Neuron (in vitro differentiated cells): ENCODE data around the gene HOXA1.

Experiments
- H2AFZ ChIP-seq: one replicate; pipeline ENCODE4 v1.6.1; 2013; ENCODE audit warnings: low read depth, mild to moderate bottlenecking, inconsistent platforms, low read length, moderate library complexity
- H3K27me3 ChIP-seq: one replicate; pipeline ENCODE4 v1.6.1; 2013; ENCODE audit warnings: low read length; ENCODE audit not compliant: insufficient read depth
- H3K36me3 ChIP-seq: one replicate; pipeline ENCODE4 v1.6.1; 2013; ENCODE audit warnings: low read length; ENCODE audit not compliant: insufficient read depth
- H3K4me1 ChIP-seq: one replicate; pipeline ENCODE4 v1.6.1; 2013; ENCODE audit warnings: low read length; ENCODE audit not compliant: insufficient read depth
- H3K4me3 ChIP-seq: 2 replicates; pipeline ENCODE4 v1.5.1; 2013; ENCODE audit warnings: mild to moderate bottlenecking, low read length, moderate library complexity
- H3K9me3 ChIP-seq: one replicate; pipeline ENCODE4 v1.6.1; 2013; ENCODE audit warnings: low read length

Gene HOXA1

DNA sequence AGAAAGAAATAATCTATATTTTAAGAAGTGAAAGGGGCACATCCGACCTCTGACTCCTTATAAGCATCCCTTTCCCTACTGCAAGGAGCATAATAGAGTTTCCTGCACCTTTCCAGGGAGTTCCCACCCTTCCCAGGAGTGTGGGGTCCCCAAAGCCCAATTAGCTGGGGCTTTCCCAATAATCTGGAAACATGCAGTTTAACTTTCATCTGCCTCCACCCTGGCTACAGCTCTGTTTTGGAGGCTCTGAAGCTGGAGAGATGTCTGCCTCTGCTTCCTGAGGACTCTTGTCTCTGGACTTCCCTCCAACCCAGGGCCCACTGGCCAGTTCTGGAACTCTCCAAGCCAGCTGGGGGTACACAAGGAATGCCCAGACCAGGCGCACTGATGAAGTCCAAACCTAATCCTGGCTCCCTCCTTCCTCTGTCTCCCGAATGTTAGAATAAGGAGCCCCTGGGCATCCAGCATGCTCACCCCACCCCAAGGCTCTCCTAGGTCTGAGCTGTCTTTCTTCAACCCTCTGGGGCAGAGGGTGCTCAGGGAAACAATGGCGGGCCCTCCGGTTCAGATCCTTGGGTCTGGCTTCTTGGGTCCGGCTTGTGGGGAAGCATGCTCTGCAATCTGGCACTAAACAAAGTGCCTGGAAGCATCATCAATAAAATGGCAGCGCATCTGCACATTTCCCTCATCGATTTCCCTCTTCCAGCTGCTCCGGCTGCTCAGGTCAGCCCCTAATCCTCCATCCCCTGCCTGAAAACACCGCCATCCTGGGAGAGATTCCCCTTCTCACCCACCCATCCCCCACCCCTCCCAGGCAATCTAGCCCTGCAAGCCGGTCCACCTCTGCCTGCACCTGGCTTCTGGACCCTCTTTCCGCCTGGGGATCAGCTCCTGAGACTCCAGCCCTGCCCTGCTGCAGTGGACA lies 21.4 kb upstream of the HOXA1 start:
- H3K36me3 ChIP-seq: no peaks in the 10 kb centered on the region
- H3K4me3 ChIP-seq: no peak overlapping the region
- H2AFZ ChIP-seq: no peak overlapping the region
- H3K9me3 ChIP-seq: no peaks in the 10 kb centered on the region
- peaks cover 92% of the 10 kb centered on the region for H3K27me3 ChIP-seq
- no peaks in the 10 kb centered on the region for H3K4me1 ChIP-seq

- Histone ChIP-seq H2AFZ (no peak overlapping the region), H3K36me3 (no peaks in the 10 kb centered on the region), H3K27me3 (peaks cover 92% of the 10 kb centered on the region), H3K4me3 (no peak overlapping the region), H3K9me3 (no peaks in the 10 kb centered on the region), H3K4me1 (no peaks in the 10 kb centered on the region)
Observed at GRCh38 chr7:27116031-27116961, 20.5 kb upstream of the HOXA1 start.

DNA sequence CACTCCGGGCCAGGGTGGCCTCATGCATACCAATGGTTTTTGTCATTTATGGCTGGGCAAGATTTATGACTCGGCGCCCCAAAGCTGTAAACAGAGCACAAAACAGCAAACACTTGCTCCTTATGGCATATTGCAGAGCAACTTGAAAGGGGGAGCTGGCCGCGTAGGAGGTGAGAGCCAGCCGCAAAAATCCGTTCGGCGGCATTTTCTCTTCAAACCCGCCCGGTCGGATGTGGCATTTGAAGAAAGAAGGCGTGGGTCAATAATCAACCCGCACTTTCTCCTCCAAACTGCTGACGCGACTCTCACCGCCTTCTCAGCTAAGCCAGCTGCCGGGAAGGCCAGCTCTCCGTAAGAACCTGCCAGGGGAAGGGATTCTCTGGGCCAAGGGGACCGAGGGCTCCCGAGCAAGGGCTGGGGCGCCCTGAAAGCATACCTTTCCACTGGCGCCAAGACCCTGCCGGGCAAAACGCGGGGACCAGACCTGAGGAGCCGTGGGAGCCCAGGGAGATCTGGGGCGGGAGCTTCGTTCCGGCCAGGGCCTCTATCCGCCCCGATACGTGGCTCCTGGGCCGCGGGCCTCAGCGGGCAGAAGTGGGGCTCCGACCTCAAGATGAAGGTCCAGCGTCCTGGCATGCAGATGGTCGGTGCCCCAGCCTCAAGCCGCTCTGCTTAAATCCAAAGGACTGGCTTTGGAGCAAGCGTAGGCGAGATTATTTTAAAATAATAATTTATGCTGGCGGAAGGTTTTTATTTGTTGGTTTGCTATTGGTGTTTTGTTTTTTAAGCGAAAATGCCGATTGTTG lies 19.6 kb upstream of the HOXA1 start:
- no peak overlapping the region for H2AFZ ChIP-seq
- H3K9me3 ChIP-seq: peaks cover 2% of the 10 kb centered on the region
- H3K27me3 ChIP-seq: peaks cover 92% of the 10 kb centered on the region
- H3K36me3 ChIP-seq: no peaks in the 10 kb centered on the region
- no peak overlapping the region for H3K4me3 ChIP-seq
- no peaks in the 10 kb centered on the region for H3K4me1 ChIP-seq

DNA sequence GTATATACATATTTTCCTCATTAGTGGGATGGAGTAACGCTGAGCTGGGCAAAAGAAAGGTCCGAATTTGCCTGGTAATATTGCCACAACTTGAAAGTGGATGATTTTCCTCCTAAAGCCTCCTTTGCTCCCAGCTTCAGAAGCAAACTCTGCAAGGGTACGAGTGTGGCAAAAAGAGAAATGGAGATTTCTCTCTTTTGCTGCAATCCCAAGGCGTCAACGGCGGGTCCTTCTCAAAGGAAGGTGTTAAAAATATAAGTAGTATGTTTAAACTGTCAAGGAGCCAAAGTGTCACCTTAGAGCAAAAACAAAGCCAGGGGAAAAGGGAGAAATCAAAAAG lies 19.1 kb upstream of the HOXA1 start:
- no peak overlapping the region for H3K4me3 ChIP-seq

DNA sequence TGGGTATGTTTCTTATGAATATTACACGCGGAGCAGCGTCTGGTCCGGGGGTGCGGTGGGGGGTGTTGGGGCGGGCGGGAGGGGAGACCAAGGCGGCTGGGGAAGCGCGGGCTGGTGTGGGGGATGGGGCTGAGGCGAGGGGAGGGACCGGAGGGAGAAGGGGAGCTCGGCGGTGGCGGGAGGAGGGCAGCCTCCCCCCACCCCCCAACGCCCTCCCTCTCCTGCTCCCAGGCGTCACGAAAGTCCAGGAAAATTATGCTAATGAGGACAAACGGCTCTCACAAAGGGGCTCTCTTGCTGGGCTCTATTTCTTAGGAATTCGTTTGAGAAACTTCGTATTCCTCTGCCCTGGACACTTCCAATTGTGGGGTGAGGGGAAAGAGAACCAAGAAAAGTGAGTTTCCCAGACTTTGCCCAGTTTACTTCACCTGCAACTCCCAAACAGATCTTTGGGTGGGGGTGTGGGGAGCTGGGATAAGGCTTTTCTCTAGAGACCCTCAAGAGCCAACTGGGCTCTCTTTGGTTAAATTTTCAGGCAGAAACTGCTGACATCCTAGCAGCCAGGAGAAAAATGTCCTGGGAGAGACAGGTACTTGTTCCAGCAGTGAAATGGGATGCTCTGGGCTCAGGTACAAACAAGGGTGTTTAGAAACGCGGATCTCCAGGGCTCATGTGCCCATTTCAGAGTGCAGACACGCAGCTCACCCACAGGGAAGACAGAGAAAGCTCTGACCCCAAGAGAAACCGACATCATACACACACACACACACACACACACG lies 18.4 kb upstream of the HOXA1 start:
- Histone ChIP-seq H3K36me3 (no peaks in the 10 kb centered on the region), H3K9me3 (peaks cover 2% of the 10 kb centered on the region), H3K4me1 (no peaks in the 10 kb centered on the region), H3K4me3 (no peak overlapping the region), H2AFZ (no peak overlapping the region), H3K27me3 (peaks cover 93% of the 10 kb centered on the region)

More for the DNA sequence above, 19.1 kb upstream of the HOXA1 start:
- peaks cover 2% of the 10 kb centered on the region for H3K9me3 ChIP-seq
- H3K36me3 ChIP-seq: no peaks in the 10 kb centered on the region
- H2AFZ ChIP-seq: no peak overlapping the region
- H3K4me1 ChIP-seq: no peaks in the 10 kb centered on the region
- peaks cover 93% of the 10 kb centered on the region for H3K27me3 ChIP-seq

DNA sequence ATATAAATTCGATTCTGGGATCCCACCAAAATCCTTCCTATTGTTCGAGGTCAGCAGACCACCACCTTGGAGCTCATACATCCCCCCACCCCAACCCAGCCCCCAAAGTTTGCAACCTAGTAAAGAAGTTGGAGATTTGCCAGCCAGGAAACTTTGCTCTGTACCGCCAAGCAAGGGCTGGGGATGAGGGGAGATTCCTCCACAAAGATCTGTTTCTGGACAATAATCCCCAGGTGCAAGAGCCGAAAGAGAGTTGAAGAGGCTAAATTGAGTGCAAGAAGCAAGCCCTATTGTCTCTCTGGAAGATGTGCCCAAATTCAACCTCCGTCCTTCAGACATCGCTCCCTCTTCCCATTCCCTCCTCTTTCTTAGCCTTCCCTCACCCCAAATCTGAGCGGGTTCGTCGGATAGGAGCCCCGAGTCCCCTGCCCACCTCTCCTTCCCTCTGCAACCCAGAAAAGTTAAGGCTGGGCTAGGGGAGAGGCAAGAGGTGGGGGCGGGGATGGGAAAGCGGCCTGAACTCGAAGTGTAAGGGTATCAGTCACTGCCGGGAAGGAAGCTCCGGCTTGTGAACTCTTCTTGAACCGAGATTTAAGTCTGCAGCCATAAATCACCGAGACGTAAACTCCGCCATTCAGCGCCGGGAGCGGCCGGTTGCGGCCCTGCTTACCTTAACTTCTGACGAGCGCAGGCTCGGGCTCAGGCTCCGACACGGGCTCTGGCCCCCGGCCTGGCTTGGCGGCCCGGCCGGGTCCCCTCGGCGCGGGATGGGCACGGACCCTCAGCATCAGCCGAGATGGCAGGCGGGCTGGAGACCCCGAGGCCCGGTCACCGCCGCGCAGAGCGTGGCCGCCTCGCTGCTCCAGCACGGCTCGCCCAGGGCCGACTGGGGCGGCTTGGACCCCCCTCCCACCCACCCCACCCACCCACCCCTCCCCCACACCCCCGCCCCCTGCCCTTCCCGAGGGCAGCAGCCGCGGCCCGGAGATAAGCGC lies 17.5 kb upstream of the HOXA1 start:
- H3K36me3 ChIP-seq: no peaks in the 10 kb centered on the region
- H3K4me1 ChIP-seq: no peaks in the 10 kb centered on the region
- no peak overlapping the region for H3K4me3 ChIP-seq
- peaks cover 95% of the 10 kb centered on the region for H3K27me3 ChIP-seq
- peak overlapping the region; percentile 54 for H2AFZ ChIP-seq
- H3K9me3 ChIP-seq: peaks cover 2% of the 10 kb centered on the region

- no peak overlapping the region for H3K4me3 ChIP-seq
- peaks cover 2% of the 10 kb centered on the region for H3K9me3 ChIP-seq
- H3K36me3 ChIP-seq: no peaks in the 10 kb centered on the region
- H3K27me3 ChIP-seq: peaks cover 95% of the 10 kb centered on the region
- H2AFZ ChIP-seq: no peak overlapping the region
- H3K4me1 ChIP-seq: no peaks in the 10 kb centered on the region
Observed at GRCh38 chr7:27112361-27112760, 16.6 kb upstream of the HOXA1 start.

DNA sequence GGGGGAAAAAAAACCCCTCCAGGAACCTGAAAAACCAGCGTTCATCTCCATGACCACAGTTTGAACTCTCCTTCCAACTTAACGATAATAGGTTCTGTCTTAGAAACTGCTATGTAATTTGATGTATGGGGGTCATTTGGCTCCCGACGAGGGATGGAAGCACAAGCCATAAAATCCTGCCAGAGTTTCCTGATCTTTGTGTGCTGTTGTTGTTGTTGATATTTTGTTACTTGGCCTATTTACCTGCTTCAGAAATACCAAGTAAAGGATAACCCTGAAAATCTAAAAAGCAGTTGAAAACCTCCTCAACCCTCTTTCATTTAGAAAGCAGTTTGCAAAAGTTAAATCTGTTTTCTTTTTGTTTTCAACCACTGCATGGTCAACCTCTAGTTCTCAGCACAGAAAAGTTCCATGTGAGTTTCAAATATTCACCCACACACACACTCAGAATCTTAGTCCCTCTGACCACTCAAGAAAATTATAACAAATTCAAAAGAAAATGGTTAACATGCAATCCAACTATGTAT lies 16.0 kb upstream of the HOXA1 start:
- H2AFZ ChIP-seq: no peak overlapping the region
- H3K9me3 ChIP-seq: peaks cover 2% of the 10 kb centered on the region
- no peak overlapping the region for H3K4me3 ChIP-seq
- H3K27me3 ChIP-seq: peaks cover 94% of the 10 kb centered on the region
- H3K4me1 ChIP-seq: peaks cover 1% of the 10 kb centered on the region
- no peaks in the 10 kb centered on the region for H3K36me3 ChIP-seq

DNA sequence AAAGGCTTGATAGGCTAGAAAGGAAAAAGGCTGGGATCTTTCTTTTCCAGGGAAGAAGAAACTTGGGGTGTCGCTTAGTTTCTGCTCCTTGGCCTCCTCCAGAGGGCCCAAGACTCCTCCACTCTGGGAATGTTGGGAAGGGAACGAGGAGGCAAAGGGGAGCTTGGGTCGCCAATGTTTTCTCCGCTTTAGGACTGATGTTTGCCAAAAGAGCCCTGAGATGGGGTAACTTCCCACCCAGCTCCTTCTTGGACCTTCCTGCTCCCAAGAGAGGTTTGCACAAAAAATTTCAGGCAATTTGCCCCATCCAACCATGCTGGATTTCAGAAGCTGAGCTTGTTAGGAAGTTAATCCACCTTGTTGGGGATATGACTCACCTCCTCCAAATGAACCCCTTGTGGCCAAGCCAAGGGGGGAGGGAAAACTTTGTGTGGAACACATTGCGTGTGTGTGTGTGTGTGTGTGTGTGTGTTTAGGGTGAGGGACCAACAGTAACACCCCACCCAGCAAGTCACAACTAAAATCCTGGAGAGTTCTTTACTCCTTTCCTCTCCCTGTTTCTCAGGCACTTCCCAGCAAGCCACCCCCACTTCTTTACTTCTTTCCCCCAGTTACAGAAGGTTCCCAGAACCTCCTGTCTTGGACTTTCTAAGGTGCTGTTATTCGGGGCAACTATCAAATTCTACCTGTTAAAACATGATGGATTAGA lies 15.4 kb upstream of the HOXA1 start:
- H3K4me1 ChIP-seq: peaks cover 5% of the 10 kb centered on the region
- H3K27me3 ChIP-seq: peaks cover 94% of the 10 kb centered on the region
- peaks cover 2% of the 10 kb centered on the region for H3K9me3 ChIP-seq
- H3K36me3 ChIP-seq: no peaks in the 10 kb centered on the region
- H2AFZ ChIP-seq: no peak overlapping the region
- no peak overlapping the region for H3K4me3 ChIP-seq

- peaks cover 94% of the 10 kb centered on the region for H3K27me3 ChIP-seq
Observed at GRCh38 chr7:27110186-27111031, 14.6 kb upstream of the HOXA1 start.

More at GRCh38 chr7:27110186-27111031, 14.6 kb upstream of the HOXA1 start:
- Histone ChIP-seq H3K4me3 (no peak overlapping the region), H3K9me3 (peaks cover 2% of the 10 kb centered on the region), H3K36me3 (no peaks in the 10 kb centered on the region), H3K4me1 (peaks cover 5% of the 10 kb centered on the region), H2AFZ (no peak overlapping the region)
